Measurements from ENCODE around the gene STXBP6.

GRCh38 chr14:24868389-24868788 is 181.6 kb downstream of the STXBP6 start:
- no peak for TF ChIP-seq TCF7L2 (IDR thresholded peaks at IDR 0.05; ENCODE audit: low read depth, low read length)
- TF ChIP-seq CTCF (IDR thresholded peaks at IDR 0.05) = no peak
- no peak for TF ChIP-seq SIN3A (IDR thresholded peaks at IDR 0.05; ENCODE audit: borderline replicate concordance, insufficient read depth, low read depth, low read length)
- no peak for TF ChIP-seq POLR2AphosphoS5 (IDR thresholded peaks at IDR 0.05; ENCODE audit: low read depth, low read length)
- TF ChIP-seq REST (IDR thresholded peaks at IDR 0.05; ENCODE audit: insufficient read depth in 1 of 2, low read depth in 2 of 2, low read length in 1 of 2) = no peak
